ENCODE results near the gene PHF24.
"Not testable (repeated sequence)": the region's sequence is repeated elsewhere in the genome, so short reads cannot be mapped to it uniquely, and the experiment has no call there.

PHF24 gene

DNA sequence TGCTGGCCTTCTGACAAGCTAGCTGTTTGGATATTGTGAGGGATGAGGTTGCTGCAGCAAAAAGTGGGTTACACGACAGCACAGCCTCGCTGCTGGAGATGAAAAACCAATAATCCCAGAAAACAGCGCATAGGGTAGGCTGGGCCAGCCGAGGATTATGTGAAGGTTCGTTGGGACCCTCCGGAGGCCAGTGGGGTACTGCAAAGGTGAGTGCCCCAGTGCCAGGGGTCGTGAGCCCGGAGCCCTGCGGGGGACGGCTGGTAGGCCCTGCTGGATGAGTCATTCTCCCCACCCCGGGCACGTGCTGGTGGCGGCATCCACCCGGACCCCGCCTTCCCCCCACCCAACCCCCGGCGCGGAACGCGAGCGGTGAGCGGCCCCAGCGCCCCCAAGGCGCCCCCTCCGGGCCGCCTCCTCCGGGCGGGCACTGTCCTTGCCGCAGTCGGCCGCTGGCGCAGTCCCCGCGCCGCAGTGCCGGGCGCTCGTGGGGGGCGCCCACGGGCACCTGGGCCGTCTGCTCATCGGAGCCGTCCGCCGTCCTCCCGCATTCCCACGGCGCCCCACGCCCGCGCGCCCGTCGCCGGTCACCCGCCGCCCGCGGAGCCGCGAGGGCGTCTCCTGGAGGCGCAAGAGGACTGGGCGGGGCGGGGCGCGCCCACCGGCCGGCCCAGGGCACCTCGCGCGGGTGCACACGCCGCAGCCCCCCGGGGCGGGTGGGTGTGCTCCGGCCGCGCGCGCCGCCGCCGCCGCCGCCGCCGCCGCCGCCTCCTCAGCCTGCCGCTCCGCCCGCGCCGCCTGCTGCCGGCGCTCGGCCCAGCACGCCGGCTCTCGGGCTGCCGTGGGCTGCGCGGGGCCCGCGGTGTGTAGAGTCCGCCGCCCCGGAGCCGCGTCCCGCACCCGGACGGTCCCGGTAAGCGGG, at the start of gene PHF24:
Gene PHF24 (plus strand): TSS at position 794 of the 919 bp plus-strand sequence. CDS start 13,014 bp downstream, outside the sequence.
- intact Hi-C loops (cut with DNase I) = no loop called here
- DNase-seq = peak in 33 of 42 donors; percentile 11 to 72 (median 45)

DNA sequence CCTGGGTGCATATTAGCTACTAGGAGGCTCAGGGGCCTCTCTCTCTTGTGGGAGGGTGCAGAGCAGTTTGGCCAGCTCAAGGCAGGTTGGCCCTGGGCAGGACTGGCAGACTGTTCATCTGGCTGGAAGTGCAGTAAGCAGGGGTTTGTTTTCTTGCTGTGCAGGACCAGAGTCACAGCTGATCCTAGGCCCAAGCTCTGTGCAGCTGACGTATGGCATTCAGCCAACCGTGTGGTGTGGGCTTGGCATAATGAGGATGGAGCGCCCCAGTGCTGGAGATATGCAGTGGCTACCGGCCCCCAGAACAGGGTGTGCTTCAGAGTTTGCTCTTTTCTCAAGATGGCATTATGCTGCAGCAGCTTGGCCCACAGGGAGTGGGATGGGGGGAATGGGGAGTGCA, 31.0 kb upstream of the PHF24 start:
- DNase-seq = peak; percentile 3 to 78 (median 46)
- intact Hi-C loops (cut with DNase I) = no loop called here

DNA sequence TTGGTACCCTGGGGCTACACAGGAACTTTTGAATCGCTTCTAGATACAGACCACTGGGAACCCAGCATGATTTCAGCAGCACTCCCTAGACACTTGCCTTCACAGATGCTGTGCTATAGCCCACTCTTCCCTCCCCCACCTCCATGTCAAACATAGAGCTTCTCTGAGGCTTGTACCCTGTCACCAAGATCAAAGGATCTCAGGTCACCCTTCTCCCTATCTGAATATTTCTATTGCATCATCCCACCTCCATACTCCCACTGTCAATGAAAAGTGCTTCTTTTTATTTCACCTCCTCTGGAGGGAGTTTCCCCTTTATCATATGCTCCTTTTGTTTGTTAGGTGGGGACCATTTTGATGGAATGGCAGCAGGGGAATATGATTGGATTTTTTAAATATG, 29.2 kb upstream of the PHF24 start:
- intact Hi-C loops (cut with DNase I) = no loop called here
- DNase-seq = no peak

DNA sequence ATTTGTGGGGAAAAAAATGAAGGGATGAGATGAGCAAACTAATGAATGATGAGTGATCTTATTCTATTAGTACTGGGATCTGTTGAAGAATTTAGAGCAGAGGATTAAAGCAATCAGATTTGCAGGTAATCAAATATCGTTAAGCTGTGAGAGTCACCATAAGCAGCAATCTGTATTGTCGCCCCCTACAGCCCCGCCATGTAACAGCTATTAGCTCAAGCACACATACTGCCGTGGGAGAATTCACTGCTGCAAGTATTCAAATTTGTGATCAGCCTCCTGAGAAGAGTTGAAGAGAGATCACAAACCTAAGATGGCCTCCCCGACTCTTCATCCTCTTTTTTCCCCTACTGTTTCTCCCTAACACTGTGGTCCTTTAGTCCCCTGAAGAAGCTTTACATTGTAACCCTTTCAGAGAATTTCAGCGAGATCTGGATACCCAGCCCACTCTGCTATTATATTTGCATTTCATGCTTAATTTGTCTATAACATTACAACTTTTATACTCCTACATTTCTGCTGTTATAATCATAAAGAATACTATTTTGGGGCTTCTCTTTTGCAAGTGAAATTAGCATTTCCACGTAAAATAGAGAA, 28.5 kb upstream of the PHF24 start:
- intact Hi-C loops (cut with DNase I) = no loop called here
- peak; percentile 34 to 85 (median 66) for DNase-seq

DNA sequence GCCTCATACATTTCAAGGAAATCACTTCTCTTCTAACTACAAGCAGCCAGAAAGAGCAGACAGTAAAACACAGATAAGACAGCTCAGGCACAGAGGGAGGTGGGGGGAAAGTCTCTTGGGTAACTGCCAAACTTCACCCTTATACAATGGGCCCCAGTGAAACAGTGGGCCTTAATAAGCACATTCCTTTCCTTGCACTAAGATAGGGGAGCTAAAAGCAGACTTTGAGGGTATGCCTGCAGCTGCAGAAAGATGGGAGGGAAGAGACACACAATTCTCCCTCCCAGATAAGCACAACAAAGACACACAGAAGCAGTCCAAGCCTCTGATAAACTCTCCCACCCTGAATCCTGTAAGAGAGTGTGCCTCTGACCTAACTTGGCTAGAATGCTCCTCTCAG, 18.1 kb upstream of the PHF24 start:
- DNase-seq; intact Hi-C loops (cut with DNase I): not testable (repeated sequence)

DNA sequence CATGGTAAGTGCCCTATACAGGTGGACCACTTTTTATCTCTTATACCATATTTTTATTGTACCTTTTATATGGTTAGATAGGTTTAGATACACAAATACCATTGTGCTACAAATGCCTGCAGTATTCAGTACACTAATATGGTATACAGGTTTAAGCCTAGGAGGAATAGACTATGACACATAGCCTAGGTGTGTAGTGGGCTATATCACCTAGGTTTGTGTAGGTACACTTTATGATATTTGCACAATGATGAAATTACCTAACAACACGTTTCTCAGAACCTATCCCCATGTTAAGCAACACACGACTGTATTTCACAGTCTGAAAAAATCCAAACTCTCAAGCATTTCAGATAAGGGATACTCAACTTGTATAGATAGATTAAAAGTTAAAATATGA, 9.6 kb upstream of the PHF24 start:
- DNase-seq = no peak
- intact Hi-C loops (cut with DNase I) = no loop called here

DNA sequence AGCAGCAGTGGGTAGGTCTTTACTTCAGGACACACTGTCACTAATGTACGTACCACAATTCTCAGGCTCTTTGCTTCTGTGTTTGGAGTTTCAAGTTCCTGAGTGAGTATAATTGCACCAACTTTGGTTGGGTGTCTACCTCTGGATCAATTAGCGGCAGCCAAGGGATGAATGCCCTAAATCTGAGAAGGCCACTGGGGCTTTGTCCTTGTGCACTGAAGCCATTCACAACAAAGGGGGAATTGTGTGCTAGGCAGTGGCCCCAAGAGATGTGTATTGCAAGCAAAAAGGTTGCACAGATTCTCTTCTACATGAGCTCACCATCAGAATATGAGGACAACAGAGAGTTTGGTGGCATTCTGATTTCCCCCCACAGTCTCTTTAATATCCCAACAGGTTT, 3.9 kb upstream of the PHF24 start:
- intact Hi-C loops (cut with DNase I) = no loop called here
- peak in 3 of 42 donors; percentile 25 to 52 (median 51) for DNase-seq

DNA sequence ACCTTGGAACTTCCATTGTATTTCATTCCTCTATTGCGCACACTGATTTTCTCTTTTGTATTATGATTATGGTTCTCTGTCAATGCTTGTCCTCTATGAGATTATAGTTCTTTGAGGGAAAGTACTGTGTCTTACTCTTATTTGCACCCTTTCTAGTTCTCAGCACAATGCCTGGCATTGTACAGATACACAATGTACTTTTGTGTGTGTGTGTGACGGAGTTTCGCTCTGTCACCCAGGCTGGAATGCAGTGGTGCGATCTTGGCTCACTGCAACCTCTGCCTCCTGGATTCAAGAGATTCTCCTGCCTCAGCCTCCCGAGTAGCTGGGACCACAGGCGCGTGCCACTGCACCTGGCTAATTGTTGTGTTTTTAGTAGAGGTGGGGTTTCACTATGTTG, 2.0 kb upstream of the PHF24 start:
- DNase-seq = peak in 1 of 42 donors; percentile 57
- intact Hi-C loops (cut with DNase I) = not testable (repeated sequence)

DNA sequence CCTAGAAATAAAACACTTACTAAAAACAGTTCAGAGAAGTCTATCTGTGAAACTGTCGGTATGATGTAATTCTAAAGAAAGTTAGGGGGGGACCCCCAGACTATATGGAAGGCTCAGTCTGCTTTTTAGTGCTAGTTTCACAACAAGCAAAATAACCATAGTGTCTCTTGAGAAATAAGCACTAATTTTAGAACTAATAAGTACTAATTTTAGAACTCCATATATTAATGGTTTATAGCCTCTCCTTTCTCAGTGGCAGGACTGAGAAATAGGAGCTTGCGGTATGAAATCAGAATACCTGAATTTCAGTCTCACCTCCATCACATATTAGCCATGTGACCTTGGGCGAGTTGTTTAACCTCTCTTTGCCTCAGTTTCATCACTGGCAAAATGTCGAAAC, 1.4 kb upstream of the PHF24 start:
- intact Hi-C loops (cut with DNase I) = no loop called here
- DNase-seq = no peak

DNA sequence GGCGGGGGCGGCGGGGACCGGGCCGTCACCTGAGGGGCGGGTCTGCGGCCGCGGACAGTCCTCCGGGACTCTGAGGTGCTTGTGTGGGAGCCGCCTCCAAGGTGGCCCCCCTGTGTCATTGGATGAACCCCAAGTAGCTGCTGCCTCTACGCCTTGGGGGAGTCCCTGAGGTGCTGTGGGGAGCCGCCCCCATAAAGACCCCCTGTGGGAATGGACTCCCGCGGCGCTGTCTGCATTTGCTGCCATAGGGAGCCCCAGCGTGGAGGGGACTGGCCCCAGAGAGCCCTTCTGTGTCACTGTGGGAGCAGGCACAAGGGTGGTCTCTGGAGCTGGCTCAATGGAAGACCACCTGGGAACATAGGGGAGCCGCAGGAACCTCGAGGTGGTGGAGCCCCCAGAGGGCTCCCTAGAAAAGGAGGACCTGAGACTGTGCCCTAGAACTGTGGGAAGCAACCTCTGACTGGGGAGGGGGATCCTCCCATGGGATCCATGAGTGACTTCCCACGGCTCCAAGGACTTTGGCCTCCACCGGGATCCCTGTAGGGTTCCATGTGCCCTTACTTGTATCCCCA, 412 bp downstream of the PHF24 start:
- peak in 1 of 42 donors; percentile 8 for DNase-seq
- intact Hi-C loops (cut with DNase I) = no loop called here

DNA sequence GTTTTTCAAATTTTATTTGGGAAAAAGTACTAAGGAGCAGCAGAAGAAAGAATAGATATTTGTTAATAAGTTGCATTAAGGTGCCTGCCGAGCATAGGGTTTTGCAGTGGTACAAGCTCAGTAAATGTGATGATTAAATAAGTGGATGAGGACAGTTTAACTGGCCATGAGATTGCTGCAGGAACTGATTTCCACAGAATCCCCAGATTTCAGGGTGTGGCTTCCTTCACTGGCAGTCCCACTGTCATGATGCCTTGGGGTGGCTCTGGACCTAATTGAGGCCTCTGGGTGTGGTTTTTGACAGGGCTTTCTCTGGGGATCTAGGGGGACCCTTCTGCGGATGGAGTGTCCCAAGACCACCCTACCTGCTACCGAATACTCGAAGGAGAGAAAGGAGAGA, 1.4 kb downstream of the PHF24 start:
- no peak for DNase-seq

DNA sequence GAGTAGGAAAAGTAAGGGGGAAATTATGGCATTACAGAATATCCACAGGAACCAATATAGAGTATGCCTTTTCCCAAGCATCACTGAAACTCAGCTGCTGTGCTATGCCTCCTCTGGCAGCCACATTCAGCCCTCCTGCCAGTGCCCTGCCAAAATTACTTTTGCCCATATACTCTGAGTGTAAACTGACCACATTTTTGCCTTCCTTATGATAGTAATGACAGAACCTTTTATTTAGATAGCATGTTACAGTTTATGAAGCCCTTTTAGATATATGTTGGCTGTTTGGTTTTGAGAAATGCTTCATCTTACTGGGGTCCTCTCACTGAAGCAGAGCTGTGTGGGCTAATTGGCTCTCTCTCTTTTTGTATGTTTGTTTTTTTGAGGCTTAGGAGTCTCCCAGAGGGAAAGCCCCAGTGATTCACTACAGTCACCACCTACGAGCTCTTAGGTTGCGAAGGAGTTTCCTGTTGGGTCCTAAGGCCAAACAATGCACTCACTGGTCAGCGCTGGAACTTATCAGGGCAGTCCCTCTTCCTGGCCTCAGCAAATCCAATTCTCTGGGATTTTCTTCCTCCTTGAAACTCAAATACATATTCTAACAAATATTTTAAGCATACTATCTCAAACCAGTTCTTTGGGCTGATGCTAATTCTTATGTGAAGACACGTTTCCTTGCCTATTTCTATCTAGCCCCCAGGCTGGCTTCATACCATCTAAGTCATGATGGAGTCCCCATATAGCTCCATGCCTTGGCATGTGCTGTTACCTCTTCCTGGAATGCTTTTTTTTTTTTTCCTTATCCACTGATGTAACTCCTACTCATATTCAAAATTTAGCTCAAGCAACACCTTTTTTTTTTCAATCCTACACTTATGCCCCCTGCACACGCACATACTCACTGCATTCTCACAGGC, 3.7 kb downstream of the PHF24 start:
- DNase-seq = no peak
- intact Hi-C loops (cut with DNase I) = no loop called here

More for the DNA sequence above, 1.4 kb downstream of the PHF24 start:
- intact Hi-C loops (cut with DNase I) = no loop called here

DNA sequence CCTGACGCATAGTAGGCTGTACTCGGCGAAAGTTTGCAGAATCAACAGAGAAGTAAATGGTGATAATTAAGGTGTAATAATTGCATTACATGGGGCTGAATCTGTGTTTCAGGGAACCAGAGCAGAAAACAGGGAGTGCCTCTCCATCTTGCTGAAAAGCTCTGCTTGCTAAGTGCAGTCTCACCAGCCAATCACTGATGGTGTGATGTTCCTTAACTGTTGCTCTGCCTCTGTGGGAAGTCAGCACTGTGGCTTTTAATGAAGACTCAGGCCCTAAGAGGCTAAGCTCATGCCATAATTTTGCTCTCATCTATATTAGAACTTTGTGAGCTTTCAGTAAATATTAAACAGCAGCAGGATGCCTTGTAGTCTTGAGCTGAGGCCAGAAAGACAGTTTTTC, 4.5 kb downstream of the PHF24 start:
- peak in 8 of 42 donors; percentile 20 to 67 (median 38) for DNase-seq

DNA sequence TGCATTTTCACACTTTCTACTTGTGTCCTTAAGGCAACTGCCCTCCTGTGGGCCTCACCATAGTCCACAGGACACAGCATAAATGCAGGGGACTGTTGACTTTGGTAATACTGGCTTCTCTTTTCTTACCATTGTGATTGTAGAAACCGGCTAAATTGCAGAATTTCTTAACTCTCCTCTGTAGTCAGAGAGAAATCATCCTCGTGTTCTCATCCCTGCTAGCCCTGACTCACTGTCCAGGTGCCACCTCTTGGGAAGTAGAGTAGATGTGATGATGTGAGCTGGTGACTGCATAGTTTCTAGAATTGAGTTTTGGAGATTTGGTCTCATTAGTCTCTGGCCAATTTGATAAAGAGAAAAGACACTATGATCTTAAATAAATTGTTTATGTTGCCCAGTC, 5.5 kb downstream of the PHF24 start:
- intact Hi-C loops (cut with DNase I) = no loop called here
- no peak for DNase-seq

More for the DNA sequence above, 4.5 kb downstream of the PHF24 start:
- intact Hi-C loops (cut with DNase I) = no loop called here

DNA sequence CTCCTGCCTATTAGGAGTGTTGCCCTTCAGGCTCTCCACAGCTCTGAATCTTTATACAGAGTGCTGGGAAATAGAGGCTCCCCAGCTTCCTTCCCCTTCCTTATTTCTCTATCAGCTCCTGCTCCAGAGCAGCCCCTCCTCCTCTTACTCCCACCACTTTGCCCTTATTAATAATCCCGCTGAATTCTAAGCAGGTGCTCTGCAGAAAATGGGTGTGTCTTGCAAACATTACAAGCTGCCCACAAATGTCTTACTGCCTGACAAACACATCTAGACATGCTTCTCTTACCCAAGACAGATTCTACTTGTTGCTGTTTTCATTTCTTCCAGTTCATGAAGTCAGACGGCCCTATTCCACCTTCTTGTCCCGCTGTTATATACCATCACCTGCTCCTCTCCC, 6.4 kb downstream of the PHF24 start:
- DNase-seq = peak in 14 of 42 donors; percentile 25 to 81 (median 54)
- intact Hi-C loops (cut with DNase I) = no loop called here

DNA sequence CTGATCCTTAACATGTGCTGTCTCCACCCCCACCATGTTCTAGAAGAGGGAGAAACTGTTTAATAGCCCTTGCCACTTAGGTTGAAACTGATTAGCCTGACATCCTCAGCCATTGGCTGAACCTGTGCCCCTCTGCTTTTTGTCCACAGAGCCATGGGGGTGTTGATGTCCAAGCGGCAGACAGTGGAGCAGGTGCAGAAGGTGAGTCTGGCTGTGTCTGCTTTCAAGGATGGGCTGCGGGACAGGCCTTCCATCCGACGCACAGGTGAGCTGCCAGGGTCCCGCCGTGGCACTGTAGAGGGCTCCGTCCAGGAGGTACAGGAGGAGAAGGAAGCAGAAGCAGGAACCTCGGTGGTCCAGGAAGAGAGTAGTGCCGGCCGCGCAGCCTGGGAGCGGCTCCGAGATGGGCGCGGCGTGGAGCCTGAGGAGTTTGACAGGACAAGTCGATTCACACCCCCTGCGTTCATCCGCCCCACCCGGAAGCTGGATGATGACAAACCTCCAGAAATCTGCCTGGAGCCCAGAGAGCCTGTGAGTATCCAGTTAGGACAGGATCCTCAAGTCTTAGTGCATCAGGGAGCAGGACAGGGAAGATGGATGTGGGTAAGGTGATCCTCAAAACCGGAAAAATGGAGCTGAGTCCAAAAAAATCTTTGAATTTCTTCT, 13.2 kb downstream of the PHF24 start:
- DNase-seq = no peak
- intact Hi-C loops (cut with DNase I) = no loop called here

DNA sequence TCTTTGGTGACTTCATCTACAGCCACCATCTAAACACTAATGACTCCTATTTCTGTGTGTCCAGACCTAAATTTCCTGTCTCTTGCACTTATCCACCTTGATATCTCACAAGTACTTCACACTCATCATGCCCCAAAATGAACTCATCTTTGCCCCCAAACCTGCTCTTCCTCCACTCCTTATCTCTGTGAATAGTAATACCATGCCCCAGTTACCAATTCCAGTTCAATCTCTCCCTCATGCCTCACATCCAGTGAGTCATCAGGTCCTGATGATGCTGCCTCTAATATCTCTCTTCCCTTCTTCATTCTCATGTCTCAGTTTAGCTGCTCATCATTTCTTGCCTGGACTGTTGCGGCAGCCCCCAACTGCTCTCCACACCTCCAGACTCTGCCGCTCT, 16.6 kb downstream of the PHF24 start:
- intact Hi-C loops (cut with DNase I) = no loop called here

DNA sequence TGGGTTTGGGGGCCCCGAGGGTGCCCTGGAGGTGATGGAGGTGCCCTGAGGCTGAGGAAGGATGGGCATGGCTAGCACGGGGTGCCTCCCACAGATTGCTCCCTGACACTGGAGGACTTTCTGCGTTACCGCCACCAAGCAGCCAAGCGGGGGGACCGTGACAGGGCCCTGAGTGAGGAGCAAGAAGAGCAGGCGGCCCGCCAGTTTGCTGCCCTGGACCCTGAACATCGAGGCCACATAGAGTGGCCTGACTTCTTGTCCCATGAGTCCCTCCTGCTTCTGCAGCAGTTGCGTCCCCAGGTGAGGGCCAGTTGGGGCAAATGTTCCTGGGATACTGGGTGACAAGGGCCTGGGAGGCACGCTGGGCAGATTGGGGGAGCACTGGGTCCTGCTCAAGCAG, 18.4 kb downstream of the PHF24 start:
- intact Hi-C loops (cut with DNase I) = no loop called here
- no peak for DNase-seq

More for the DNA sequence above, 16.6 kb downstream of the PHF24 start:
- peak in 1 of 42 donors; percentile 41 for DNase-seq

DNA sequence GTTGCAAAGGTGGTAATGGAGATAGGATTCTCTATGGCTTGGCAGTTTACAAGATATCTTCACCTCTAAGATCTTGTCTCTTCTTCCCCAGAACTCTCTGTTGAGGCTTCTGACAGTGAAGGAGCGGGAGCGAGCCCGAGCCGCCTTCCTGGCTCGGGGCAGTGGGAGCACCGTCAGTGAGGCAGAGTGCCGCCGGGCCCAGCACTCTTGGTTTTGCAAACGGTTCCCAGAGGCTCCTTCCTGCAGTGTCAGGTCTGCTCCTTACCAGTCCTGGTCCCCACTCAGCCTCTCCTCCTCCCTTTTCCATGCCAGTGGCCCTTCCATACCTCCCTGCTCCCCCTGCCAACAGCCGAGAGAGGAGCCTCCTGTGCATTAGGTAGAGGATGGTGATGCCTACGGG, 18.9 kb downstream of the PHF24 start:
- no peak for DNase-seq
- intact Hi-C loops (cut with DNase I) = no loop called here
